Choroid plexus epithelial cell (primary cell): ENCODE measurements around the gene ANO10.

Experiments used
- DNase-seq: peaks from one replicate; pipeline ENCODE4 v3.0.0-alpha.2; 2010; ENCODE audit warnings: low read depth
- H3K4me3 ChIP-seq: 2 replicates; pipeline ENCODE4 v1.5.1; 2011; ENCODE audit warnings: low read depth, mild to moderate bottlenecking, control low read depth, low read length, moderate library complexity
- TF ChIP-seq, protein P1 (sequence below): conservative IDR thresholded peaks from 2 replicates; pipeline ENCODE4 v1.5.1; 2011; ENCODE audit warnings: low read depth, mild to moderate bottlenecking, control low read depth, inconsistent platforms, low read length, moderate library complexity

ANO10 gene

DNA sequence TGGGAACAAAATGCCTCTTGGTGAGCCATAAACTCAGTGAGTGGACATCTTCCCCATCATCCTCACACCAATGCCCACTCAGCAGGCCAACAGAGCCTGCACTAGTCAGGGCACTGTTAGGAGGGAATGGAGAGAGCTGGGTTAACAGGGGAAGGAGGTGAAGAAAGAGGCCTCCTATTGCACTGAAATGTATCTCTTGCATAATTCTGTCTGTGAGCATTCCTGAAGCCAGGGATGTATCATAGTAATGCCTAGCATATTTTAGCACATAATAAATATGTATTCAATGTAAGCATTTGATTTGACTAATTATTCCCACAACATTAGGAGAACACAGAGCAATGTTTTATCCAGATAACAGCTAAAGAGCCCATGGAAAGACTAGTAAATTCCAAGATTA is 81.2 kb downstream of the ANO10 start:
- DNase-seq, result peak; percentile 80
- H3K4me3 ChIP-seq, result no peak overlapping the region
- TF ChIP-seq, protein P1, sequence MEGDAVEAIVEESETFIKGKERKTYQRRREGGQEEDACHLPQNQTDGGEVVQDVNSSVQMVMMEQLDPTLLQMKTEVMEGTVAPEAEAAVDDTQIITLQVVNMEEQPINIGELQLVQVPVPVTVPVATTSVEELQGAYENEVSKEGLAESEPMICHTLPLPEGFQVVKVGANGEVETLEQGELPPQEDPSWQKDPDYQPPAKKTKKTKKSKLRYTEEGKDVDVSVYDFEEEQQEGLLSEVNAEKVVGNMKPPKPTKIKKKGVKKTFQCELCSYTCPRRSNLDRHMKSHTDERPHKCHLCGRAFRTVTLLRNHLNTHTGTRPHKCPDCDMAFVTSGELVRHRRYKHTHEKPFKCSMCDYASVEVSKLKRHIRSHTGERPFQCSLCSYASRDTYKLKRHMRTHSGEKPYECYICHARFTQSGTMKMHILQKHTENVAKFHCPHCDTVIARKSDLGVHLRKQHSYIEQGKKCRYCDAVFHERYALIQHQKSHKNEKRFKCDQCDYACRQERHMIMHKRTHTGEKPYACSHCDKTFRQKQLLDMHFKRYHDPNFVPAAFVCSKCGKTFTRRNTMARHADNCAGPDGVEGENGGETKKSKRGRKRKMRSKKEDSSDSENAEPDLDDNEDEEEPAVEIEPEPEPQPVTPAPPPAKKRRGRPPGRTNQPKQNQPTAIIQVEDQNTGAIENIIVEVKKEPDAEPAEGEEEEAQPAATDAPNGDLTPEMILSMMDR, result no peak

DNA sequence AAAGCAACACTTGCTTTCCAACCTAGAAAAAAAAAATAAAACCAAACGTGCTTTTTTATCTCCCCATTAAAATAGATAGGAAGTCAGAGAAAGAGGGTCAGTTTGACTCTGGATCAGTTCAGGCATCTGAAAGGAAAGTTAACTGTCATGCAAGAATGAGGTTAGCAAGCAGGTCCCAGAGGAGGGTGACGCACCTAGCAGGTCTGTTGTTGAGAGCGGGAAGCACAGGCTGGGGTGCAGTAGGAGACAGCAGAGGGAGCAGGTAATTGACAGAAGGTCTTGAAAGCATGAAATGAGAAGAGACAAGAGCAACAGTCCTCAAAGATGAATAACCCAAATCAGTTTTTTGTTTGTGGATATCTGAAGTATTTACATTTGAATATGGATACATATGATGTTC is 82.5 kb downstream of the ANO10 start:
- TF ChIP-seq, protein P1, result no peak
- no peak overlapping the region for H3K4me3 ChIP-seq
- no peak for DNase-seq

DNA sequence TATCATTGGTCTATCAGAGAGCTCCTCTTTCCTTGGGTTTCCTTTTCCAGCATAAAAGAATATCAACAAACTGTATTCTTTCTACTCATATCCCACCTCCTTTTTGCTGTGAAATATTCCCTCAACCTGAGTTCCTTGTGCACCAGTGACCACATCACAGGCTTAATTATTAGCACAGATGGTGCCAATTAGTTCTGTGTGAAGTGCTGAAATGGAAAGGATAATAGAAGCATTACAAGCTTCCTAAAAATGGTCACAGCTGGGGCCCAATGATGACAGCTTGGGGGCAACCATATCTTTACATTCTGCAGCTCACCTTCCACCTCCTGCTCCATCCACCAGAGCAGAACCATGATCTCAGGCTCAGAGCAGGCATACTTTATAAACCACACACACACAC is 84.6 kb downstream of the ANO10 start:
- TF ChIP-seq, protein P1, result no peak
- H3K4me3 ChIP-seq, result no peak overlapping the region
- no peak for DNase-seq

DNA sequence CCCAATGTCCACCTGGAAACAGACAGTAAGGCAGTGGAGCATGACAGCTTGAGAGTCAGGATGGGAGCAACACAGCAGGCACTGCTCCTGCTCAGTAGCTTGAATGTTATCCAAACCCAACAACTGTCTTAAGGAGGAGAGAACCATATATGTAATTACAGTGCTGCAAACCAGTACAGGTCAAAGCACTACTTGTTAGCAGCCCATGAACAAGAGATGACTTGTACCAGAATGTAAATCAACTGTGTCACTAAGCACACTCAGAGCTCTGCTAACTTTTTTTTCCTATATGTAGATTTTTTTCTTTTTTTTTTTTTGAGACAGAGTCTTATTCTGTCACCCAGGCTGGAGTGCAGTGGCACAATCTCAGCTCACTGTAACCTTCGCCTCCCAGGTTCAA is 87.1 kb downstream of the ANO10 start:
- H3K4me3 ChIP-seq, result no peak overlapping the region
- DNase-seq, result no peak
- TF ChIP-seq, protein P1, result no peak

DNA sequence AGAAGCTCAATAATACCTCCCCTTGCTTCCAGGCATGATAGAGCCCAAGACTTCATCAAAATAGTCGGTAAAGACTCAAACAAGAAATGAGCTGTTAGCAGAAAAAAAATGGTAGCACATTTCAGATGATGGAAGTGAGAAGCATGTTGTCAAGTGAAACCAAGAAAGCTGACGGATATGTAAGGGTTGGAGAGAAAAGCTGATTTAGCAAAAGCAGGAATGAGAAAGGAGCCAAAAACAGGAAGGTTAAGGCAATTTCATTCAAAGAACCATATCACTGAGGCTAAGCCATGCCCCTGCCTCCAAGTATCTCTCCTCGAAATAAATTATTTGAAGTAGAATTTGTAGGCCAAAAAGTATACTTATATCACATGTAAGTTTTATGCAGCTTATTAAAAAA is 88.8 kb downstream of the ANO10 start:
- H3K4me3 ChIP-seq, result no peak overlapping the region
- no peak for DNase-seq
- TF ChIP-seq, protein P1, result no peak

DNA sequence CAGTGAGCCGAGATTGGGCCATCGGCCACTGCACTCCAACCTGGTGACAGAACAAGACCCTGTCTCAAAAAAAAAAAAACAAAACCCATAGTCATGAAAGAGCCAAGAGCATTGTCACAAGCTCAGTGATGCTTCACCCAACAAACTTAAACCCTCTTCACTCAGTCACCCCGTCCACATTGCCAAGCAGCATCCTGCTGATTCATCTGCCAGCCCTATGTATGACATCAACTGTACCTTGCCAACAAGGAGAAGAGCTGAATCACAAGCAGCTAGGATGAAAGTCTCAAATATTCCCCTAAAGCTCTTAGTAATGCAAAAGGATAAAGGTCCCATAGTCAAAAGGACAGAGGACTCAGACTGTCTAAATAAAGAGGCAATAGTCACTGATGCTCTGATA is 90.0 kb downstream of the ANO10 start:
- TF ChIP-seq, protein P1, result no peak
- H3K4me3 ChIP-seq, result no peak overlapping the region
- peak; percentile 39 for DNase-seq

DNA sequence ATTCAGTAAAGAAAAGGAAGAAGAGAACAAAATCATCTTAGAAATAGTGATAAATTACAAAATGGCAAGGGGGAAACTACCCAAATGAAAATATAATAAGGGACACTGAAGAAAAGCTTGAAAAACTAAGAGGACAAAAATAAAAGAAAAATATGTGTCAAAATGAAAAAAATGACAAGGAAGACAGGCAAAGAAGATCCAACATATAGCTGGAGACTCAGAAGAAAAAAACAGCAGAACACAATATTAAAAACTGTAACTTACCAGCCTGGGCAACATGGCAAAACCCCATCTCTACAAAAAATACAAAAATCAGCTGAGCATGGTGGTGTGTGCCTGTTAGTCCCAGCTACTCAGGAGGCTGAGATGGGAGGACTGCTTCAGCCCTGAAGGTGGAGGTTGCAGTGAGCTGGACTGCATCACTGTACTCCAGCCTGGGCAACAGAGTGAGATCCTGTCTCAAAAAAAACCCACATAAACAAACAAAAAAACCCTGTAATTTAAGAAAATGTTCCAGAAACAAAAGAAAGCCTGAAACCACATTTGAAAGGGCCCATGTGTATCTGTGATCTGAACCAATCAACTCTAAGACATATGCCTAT is 93.2 kb downstream of the ANO10 start:
- TF ChIP-seq, protein P1, result no peak
- DNase-seq, result no peak

More for the DNA sequence above, 93.2 kb downstream of the ANO10 start:
- H3K4me3 ChIP-seq, result no peak overlapping the region
